WTC11 (cell line): ENCODE measurements around the gene NPAS3.

Experiments
- CREB1 ChIP-seq: sonication (generic); formaldehyde crosslinking; IDR thresholded peaks from 2 replicates; pipeline ENCODE4 v1.8.0; 2023; ENCODE audit warnings: mild to moderate bottlenecking, missing genetic modification reagents
- ESRRA ChIP-seq: sonication (generic); formaldehyde crosslinking; IDR thresholded peaks from 2 replicates; pipeline ENCODE4 v1.8.1; 2022; ENCODE audit warnings: mild to moderate bottlenecking, missing genetic modification reagents, borderline replicate concordance
- GRHL2 ChIP-seq: fragments of 250-450 bp; sonication (Bioruptor Pico); IDR thresholded peaks from 2 replicates; pipeline ENCODE4 v1.8.0; 2022; ENCODE audit warnings: mild to moderate bottlenecking, moderate library complexity; ENCODE audit not compliant: insufficient replicate concordance, severe bottlenecking
- IRF2 ChIP-seq: sonication (generic); formaldehyde crosslinking; IDR thresholded peaks from 2 replicates; pipeline ENCODE4 v1.8.0; 2022; ENCODE audit warnings: low read depth, missing genetic modification reagents, borderline replicate concordance
- KAT7 ChIP-seq: sonication (generic); formaldehyde crosslinking; IDR thresholded peaks from 2 replicates; pipeline ENCODE4 v1.8.1; 2023; ENCODE audit warnings: missing genetic modification reagents, mild to moderate bottlenecking, borderline replicate concordance
- NFE2L1 ChIP-seq: sonication (generic); formaldehyde crosslinking; IDR thresholded peaks from 2 replicates; pipeline ENCODE4 v1.8.1; 2023; ENCODE audit warnings: missing genetic modification reagents
- TCF7 ChIP-seq: sonication (generic); formaldehyde crosslinking; IDR thresholded peaks from 2 replicates; pipeline ENCODE4 v1.8.0; 2022; ENCODE audit warnings: mild to moderate bottlenecking, low read depth, missing genetic modification reagents, moderate library complexity
- ZNF317 ChIP-seq: sonication (generic); formaldehyde crosslinking; IDR thresholded peaks from 2 replicates; pipeline ENCODE4 v1.8.1; 2023; ENCODE audit warnings: low read depth, mild to moderate bottlenecking, moderate library complexity, missing genetic modification reagents, borderline replicate concordance
- TF ChIP-seq, protein P1 (sequence below): fragments of 200-600 bp; IDR thresholded peaks from 2 replicates; pipeline ENCODE4 v1.8.0; 2022; ENCODE audit warnings: antibody characterized with exemption
- TF ChIP-seq, protein P2 (sequence below): sonication (generic); formaldehyde crosslinking; IDR thresholded peaks from 2 replicates; pipeline ENCODE4 v1.8.1; 2023; ENCODE audit warnings: mild to moderate bottlenecking, missing genetic modification reagents, moderate library complexity
- TF ChIP-seq, protein P3 (sequence below): sonication (generic); formaldehyde crosslinking; IDR thresholded peaks from 2 replicates; pipeline ENCODE4 v1.8.0; 2022; ENCODE audit warnings: mild to moderate bottlenecking, missing genetic modification reagents

DNA sequence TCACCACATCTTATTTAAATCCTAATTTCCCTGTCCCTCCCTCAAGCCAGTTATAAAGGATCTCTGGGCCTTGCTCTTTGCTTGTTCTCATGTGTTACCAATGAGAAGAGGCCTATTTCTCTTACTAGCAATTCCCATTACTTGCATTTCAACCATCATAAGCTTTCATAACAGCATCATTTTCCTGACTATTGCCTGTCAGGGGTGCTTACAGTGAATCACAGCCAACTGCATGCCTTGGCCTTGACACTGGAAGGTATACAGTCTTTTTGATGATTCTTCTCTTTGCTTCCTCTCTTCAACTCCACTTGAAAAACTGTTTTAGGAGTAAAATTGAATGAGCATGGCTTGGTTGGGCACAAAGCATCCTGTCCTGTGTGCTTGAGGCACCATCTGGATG, 127.0 kb downstream of the NPAS3 start:
- TF ChIP-seq, protein P1, sequence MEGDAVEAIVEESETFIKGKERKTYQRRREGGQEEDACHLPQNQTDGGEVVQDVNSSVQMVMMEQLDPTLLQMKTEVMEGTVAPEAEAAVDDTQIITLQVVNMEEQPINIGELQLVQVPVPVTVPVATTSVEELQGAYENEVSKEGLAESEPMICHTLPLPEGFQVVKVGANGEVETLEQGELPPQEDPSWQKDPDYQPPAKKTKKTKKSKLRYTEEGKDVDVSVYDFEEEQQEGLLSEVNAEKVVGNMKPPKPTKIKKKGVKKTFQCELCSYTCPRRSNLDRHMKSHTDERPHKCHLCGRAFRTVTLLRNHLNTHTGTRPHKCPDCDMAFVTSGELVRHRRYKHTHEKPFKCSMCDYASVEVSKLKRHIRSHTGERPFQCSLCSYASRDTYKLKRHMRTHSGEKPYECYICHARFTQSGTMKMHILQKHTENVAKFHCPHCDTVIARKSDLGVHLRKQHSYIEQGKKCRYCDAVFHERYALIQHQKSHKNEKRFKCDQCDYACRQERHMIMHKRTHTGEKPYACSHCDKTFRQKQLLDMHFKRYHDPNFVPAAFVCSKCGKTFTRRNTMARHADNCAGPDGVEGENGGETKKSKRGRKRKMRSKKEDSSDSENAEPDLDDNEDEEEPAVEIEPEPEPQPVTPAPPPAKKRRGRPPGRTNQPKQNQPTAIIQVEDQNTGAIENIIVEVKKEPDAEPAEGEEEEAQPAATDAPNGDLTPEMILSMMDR = no peak
- TF ChIP-seq TCF7 (CRISPR knock-in tag) = no peak
- TF ChIP-seq CREB1 (CRISPR knock-in tag) = no peak
- no peak for TF ChIP-seq IRF2 (CRISPR knock-in tag)
- no peak for TF ChIP-seq ESRRA (CRISPR knock-in tag)
- TF ChIP-seq NFE2L1 (CRISPR knock-in tag) = no peak
- TF ChIP-seq KAT7 = no peak
- TF ChIP-seq, protein P2, sequence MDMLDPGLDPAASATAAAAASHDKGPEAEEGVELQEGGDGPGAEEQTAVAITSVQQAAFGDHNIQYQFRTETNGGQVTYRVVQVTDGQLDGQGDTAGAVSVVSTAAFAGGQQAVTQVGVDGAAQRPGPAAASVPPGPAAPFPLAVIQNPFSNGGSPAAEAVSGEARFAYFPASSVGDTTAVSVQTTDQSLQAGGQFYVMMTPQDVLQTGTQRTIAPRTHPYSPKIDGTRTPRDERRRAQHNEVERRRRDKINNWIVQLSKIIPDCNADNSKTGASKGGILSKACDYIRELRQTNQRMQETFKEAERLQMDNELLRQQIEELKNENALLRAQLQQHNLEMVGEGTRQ = no peak
- no peak for TF ChIP-seq GRHL2 (CRISPR knock-in tag)
- TF ChIP-seq, protein P3, sequence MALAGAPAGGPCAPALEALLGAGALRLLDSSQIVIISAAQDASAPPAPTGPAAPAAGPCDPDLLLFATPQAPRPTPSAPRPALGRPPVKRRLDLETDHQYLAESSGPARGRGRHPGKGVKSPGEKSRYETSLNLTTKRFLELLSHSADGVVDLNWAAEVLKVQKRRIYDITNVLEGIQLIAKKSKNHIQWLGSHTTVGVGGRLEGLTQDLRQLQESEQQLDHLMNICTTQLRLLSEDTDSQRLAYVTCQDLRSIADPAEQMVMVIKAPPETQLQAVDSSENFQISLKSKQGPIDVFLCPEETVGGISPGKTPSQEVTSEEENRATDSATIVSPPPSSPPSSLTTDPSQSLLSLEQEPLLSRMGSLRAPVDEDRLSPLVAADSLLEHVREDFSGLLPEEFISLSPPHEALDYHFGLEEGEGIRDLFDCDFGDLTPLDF (CRISPR knock-in tag) = no peak
- TF ChIP-seq ZNF317 (CRISPR knock-in tag) = no peak
